ENCODE data around the gene PLCB1.

The PLCB1 gene

GRCh38 chr20:8129211-8129976, 2.7 kb upstream of the PLCB1 start:
- DNase-seq (ENCODE audit: low read depth in 2 of 2), result no peak

GRCh38 chr20:8130840-8131526, 1.1 kb upstream of the PLCB1 start:
- no peak for DNase-seq (ENCODE audit: low read depth in 2 of 2)

GRCh38 chr20:8132484-8133309, 631 bp downstream of the PLCB1 start:
- no peak for DNase-seq (ENCODE audit: low read depth in 2 of 2)

- no peak for DNase-seq (ENCODE audit: low read depth in 2 of 2)
Measured at GRCh38 chr20:8133310-8133768, 1.3 kb downstream of the PLCB1 start.

- no peak for DNase-seq (ENCODE audit: low read depth in 2 of 2)
Measured at GRCh38 chr20:8133851-8134451, 1.9 kb downstream of the PLCB1 start.

- DNase-seq (ENCODE audit: low read depth in 2 of 2), result no peak
Measured at GRCh38 chr20:8139899-8140298, 7.8 kb downstream of the PLCB1 start.

GRCh38 chr20:8143474-8143873, 11.4 kb downstream of the PLCB1 start:
- DNase-seq (ENCODE audit: low read depth in 2 of 2), result no peak

GRCh38 chr20:8144282-8145245, 12.5 kb downstream of the PLCB1 start:
- DNase-seq (ENCODE audit: low read depth in 2 of 2), result no peak

- DNase-seq (ENCODE audit: low read depth in 2 of 2), result no peak
Measured at GRCh38 chr20:8145246-8146168, 13.4 kb downstream of the PLCB1 start.

GRCh38 chr20:8147476-8147875, 15.4 kb downstream of the PLCB1 start:
- DNase-seq (ENCODE audit: low read depth in 2 of 2), result no peak

GRCh38 chr20:8148501-8148900, 16.4 kb downstream of the PLCB1 start:
- DNase-seq (ENCODE audit: low read depth in 2 of 2), result no peak

- DNase-seq (ENCODE audit: low read depth in 2 of 2), result no peak
Measured at GRCh38 chr20:8150591-8150990, 18.5 kb downstream of the PLCB1 start.

GRCh38 chr20:8151372-8151771, 19.3 kb downstream of the PLCB1 start:
- no peak for DNase-seq (ENCODE audit: low read depth in 2 of 2)

GRCh38 chr20:8152183-8152582, 20.1 kb downstream of the PLCB1 start:
- DNase-seq (ENCODE audit: low read depth in 2 of 2), result no peak

- DNase-seq (ENCODE audit: low read depth in 2 of 2), result no peak
Measured at GRCh38 chr20:8152847-8153246, 20.8 kb downstream of the PLCB1 start.

- no peak for DNase-seq (ENCODE audit: low read depth in 2 of 2)
Measured at GRCh38 chr20:8153281-8153908, 21.3 kb downstream of the PLCB1 start.

GRCh38 chr20:8154638-8155037, 22.6 kb downstream of the PLCB1 start:
- no peak for DNase-seq (ENCODE audit: low read depth in 2 of 2)

GRCh38 chr20:8155229-8155628, 23.2 kb downstream of the PLCB1 start:
- DNase-seq (ENCODE audit: low read depth in 2 of 2), result no peak

GRCh38 chr20:8155812-8156211, 23.7 kb downstream of the PLCB1 start:
- DNase-seq (ENCODE audit: low read depth in 2 of 2), result no peak
